SK-N-SH (cell line): ENCODE data around the gene TNFRSF12A. TPM values are rescaled to one million over a fixed set of nuclear protein-coding genes. Genes with fewer than 3 reads are reported as not detected.

ENCODE experiments used
- CTCF ChIA-PET: fragments of 300-600, 350-600 bp; formaldehyde crosslinking; extraction: SDS; loops from one replicate; lab custom pipeline; 2021; lab: Yijun Ruan, JAX
- POLR2A ChIA-PET: fragments of 350-600 bp; sonication (Branson Sonifier 250); formaldehyde crosslinking; extraction: SDS; loops from one replicate; lab custom pipeline; 2020; ENCODE audit warnings: antibody characterized with exemption, inconsistent platforms; lab: Yijun Ruan, JAX
- DNase-seq: peaks from one replicate; pipeline ENCODE4 v3.0.0; 2012
- H2AFZ ChIP-seq: fragments of 200-600 bp; sonication (generic); 2 replicates; pipeline ENCODE4 v1.8.1; 2016; ENCODE audit warnings: antibody characterized with exemption, mild to moderate bottlenecking, low read depth
- H3F3A ChIP-seq: fragments of 200-600 bp; sonication (generic); replicated peaks from 2 replicates; pipeline ENCODE3; 2016; ENCODE audit warnings: antibody characterized with exemption, mild to moderate bottlenecking; ENCODE audit not compliant: insufficient read depth
- H3K27ac ChIP-seq, 2 experiments: fragments of 200-500 bp in 1 of 2; fragments of 200-600 bp in 1 of 2; sonication (Bioruptor generic) in 1 of 2; sonication (generic), shearing (Covaris generic) in 1 of 2; 2 replicates each; pipeline versions ENCODE4 v1.5.1 to v1.6.1; 2014 to 2016; ENCODE audit warnings: low read depth in 2 of 2, inconsistent platforms in 1 of 2, low read length in 1 of 2, mild to moderate bottlenecking in 1 of 2, mixed read lengths in 1 of 2
- H3K27me3 ChIP-seq: fragments of 200-600 bp; sonication (generic), shearing (Covaris generic); 2 replicates; pipeline ENCODE4 v1.6.1; 2016; ENCODE audit warnings: mixed run types; ENCODE audit not compliant: insufficient read depth
- H3K36me3 ChIP-seq, 2 experiments: fragments of 200-500 bp in 1 of 2; fragments of 200-600 bp in 1 of 2; sonication (Bioruptor generic) in 1 of 2; sonication (generic) in 1 of 2; replicated peaks in 1 of 2; 2 replicates each; pipeline versions ENCODE3 to v1.5.1; 2014 to 2016; ENCODE audit warnings: low read length in 1 of 2, mild to moderate bottlenecking in 1 of 2; ENCODE audit not compliant: insufficient read depth in 2 of 2, control insufficient read depth in 1 of 2
- H3K4me1 ChIP-seq, 2 experiments: fragments of 200-500 bp in 1 of 2; fragments of 200-600 bp in 1 of 2; sonication (Bioruptor generic) in 1 of 2; sonication (generic), shearing (Covaris generic) in 1 of 2; 2 replicates each; pipeline versions ENCODE4 v1.5.1 to v1.6.1; 2014 to 2016; ENCODE audit warnings: low read depth in 1 of 2, low read length in 1 of 2, mixed run types in 1 of 2; ENCODE audit not compliant: insufficient read depth in 2 of 2, control insufficient read depth in 1 of 2
- H3K4me2 ChIP-seq: fragments of 200-600 bp; sonication (generic), shearing (Covaris generic); 2 replicates; pipeline ENCODE4 v1.6.1; 2017; ENCODE audit warnings: mixed run types
- H3K4me3 ChIP-seq, 2 experiments: fragments of 200-500 bp in 1 of 2; fragments of 200-600 bp in 1 of 2; sonication (Bioruptor generic) in 1 of 2; sonication (generic), shearing (Covaris generic) in 1 of 2; 2 replicates each; pipeline versions ENCODE4 v1.5.1 to v1.8.1; 2014 to 2016; ENCODE audit warnings: low read depth in 2 of 2, inconsistent platforms in 1 of 2, low read length in 1 of 2, mild to moderate bottlenecking in 1 of 2, mixed read lengths in 1 of 2, moderate library complexity in 1 of 2
- H3K79me2 ChIP-seq: fragments of 200-600 bp; sonication (generic); 2 replicates; pipeline ENCODE4 v1.8.1; 2017; ENCODE audit warnings: mild to moderate bottlenecking; ENCODE audit not compliant: insufficient read depth
- H3K9ac ChIP-seq: fragments of 200-600 bp; sonication (generic); 2 replicates; pipeline ENCODE4 v1.6.1; 2017; ENCODE audit warnings: mixed run types
- H3K9me2 ChIP-seq: fragments of 200-600 bp; sonication (generic); 2 replicates; pipeline ENCODE4 v1.6.1; 2017; ENCODE audit warnings: mixed run types
- H3K9me3 ChIP-seq: fragments of 200-600 bp; sonication (generic); 2 replicates; pipeline ENCODE4 v1.6.1; 2017; ENCODE audit warnings: mixed run types, mild to moderate bottlenecking, moderate library complexity
- H4K20me1 ChIP-seq: fragments of 200-600 bp; sonication (generic); 2 replicates; pipeline ENCODE4 v1.6.1; 2017; ENCODE audit warnings: mild to moderate bottlenecking, mixed run types; ENCODE audit not compliant: insufficient read depth
- ELF1 ChIP-seq: IDR thresholded peaks from 2 replicates; pipeline ENCODE4 v1.4.0; 2012
- EP300 ChIP-seq, 2 experiments: IDR thresholded peaks; 2 replicates each; pipeline versions ENCODE4 v1.4.0 to v1.6.1; 2012; ENCODE audit warnings: borderline replicate concordance in 1 of 2, low read depth in 1 of 2, low read length in 1 of 2
- FOXJ3 ChIP-seq: sonication (generic); formaldehyde crosslinking; IDR thresholded peaks from 2 replicates; pipeline ENCODE4 v1.5.1; 2020; ENCODE audit warnings: mild to moderate bottlenecking, missing genetic modification reagents
- FOXM1 ChIP-seq: IDR thresholded peaks from 2 replicates; pipeline ENCODE4 v1.4.0; 2012; ENCODE audit warnings: low read depth, mild to moderate bottlenecking
- GABPA ChIP-seq: IDR thresholded peaks from 2 replicates; pipeline ENCODE4 v1.4.0; 2012; ENCODE audit warnings: low read depth, mild to moderate bottlenecking
- GATA2 ChIP-seq: sonication (generic); formaldehyde crosslinking; IDR thresholded peaks from 2 replicates; pipeline ENCODE4 v1.5.0; 2020; ENCODE audit warnings: mild to moderate bottlenecking, missing genetic modification reagents
- MEF2A ChIP-seq: IDR thresholded peaks from 2 replicates; pipeline ENCODE4 v1.4.0; 2012; ENCODE audit warnings: low read depth, borderline replicate concordance
- NFIC ChIP-seq: IDR thresholded peaks from 2 replicates; pipeline ENCODE4 v1.4.0; 2012; ENCODE audit warnings: borderline replicate concordance
- POLR2AphosphoS5 ChIP-seq: IDR thresholded peaks from 2 replicates; pipeline ENCODE4 v1.6.1; 2012; ENCODE audit warnings: low read depth, low read length
- RXRA ChIP-seq: IDR thresholded peaks from 2 replicates; pipeline ENCODE4 v1.4.0; 2012; ENCODE audit warnings: low read depth, mild to moderate bottlenecking, borderline replicate concordance
- SMC3 ChIP-seq: IDR thresholded peaks from 2 replicates; pipeline ENCODE4 v1.6.1; 2012; ENCODE audit warnings: low read depth, low read length, improper control_type of control experiment
- TAF1 ChIP-seq: IDR thresholded peaks from 2 replicates; pipeline ENCODE4 v1.6.1; 2012; ENCODE audit warnings: low read depth, mild to moderate bottlenecking, low read length, moderate library complexity, borderline replicate concordance
- TCF12 ChIP-seq: IDR thresholded peaks from 2 replicates; pipeline ENCODE4 v1.4.0; 2012
- TEAD4 ChIP-seq: IDR thresholded peaks from 2 replicates; pipeline ENCODE4 v1.4.0; 2012; ENCODE audit warnings: mild to moderate bottlenecking, borderline replicate concordance; ENCODE audit not compliant: insufficient read depth
- WGBS: methylation state at CpG from one replicate; pipeline ENCODE4 v1.1.6; 2017; ENCODE audit warnings: low lambda C conversion rate; 5-methylcytosine and 5-hydroxymethylcytosine counted together
- polyA plus RNA-seq, 3 experiments: library from polyadenylated mRNA; depleted of rRNA; stranded (reverse); fragments of >200 nt; gene quantifications; 2 replicates each; pipeline ENCODE4 v1.2.3, GENCODE V29; 2012
- TF ChIP-seq, protein P1 (sequence below): IDR thresholded peaks from 2 replicates; pipeline ENCODE4 v1.4.0; 2012; ENCODE audit warnings: low read depth, borderline replicate concordance
- TF ChIP-seq, protein P2 (sequence below): IDR thresholded peaks from 2 replicates; pipeline ENCODE4 v1.4.0; 2012; ENCODE audit warnings: low read depth
- TF ChIP-seq, protein P3 (sequence below): IDR thresholded peaks from 2 replicates; pipeline ENCODE4 v1.6.1; 2012; ENCODE audit warnings: mild to moderate bottlenecking, low read depth, low read length, moderate library complexity
- TF ChIP-seq, protein P4 (sequence below): fragments of 200-600 bp; sonication (generic); IDR thresholded peaks from 2 replicates; pipeline ENCODE4 v1.6.1; 2017; ENCODE audit warnings: antibody characterized with exemption, mild to moderate bottlenecking, moderate library complexity
- TF ChIP-seq, protein P5 (sequence below): fragments of 150-350 bp; IDR thresholded peaks from 2 replicates; pipeline ENCODE4 v1.6.1; 2016; ENCODE audit warnings: mild to moderate bottlenecking, low read depth, low read length

The TNFRSF12A gene
- polyA plus RNA-seq, 1 of the 3 experiments (the other 2 are of a cell fraction): 374 TPM

DNA sequence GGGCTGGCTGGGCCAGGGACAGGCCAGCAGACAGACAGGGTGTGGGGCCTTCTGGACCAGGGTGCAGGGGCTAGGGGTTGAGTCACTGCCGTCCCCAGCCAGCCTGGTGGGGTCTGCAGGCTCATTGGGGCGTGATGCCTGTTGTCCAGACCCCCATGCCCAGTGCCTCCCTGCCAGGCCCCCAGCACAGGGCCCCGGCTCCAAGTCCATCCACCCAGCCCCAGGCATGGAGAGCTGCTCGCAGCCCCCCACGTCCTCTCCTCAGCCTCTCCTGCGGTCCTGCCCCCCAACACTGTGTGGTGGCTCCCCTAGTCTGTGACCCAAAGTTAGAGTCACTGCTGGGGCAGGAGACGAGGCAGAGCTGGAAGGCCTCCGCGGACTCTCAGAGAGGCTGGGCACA lies 32.9 kb upstream of the TNFRSF12A start:
- H3K4me2 ChIP-seq: no peak overlapping the region
- TF ChIP-seq GATA2 (CRISPR knock-in tag) (no peak), FOXJ3 (CRISPR knock-in tag) (no peak), RXRA (no peak), GABPA (no peak), ELF1 (no peak), MEF2A (no peak), NFIC (no peak), TAF1 (no peak), FOXM1 (no peak), POLR2AphosphoS5 (no peak), TCF12 (no peak), TEAD4 (no peak), EP300 (IDR thresholded peaks at IDR 0.05; ENCODE audit: borderline replicate concordance in 1 of 2, low read depth in 1 of 2, low read length in 1 of 2) (no peak), SMC3 (no peak)
- TF ChIP-seq, protein P1, sequence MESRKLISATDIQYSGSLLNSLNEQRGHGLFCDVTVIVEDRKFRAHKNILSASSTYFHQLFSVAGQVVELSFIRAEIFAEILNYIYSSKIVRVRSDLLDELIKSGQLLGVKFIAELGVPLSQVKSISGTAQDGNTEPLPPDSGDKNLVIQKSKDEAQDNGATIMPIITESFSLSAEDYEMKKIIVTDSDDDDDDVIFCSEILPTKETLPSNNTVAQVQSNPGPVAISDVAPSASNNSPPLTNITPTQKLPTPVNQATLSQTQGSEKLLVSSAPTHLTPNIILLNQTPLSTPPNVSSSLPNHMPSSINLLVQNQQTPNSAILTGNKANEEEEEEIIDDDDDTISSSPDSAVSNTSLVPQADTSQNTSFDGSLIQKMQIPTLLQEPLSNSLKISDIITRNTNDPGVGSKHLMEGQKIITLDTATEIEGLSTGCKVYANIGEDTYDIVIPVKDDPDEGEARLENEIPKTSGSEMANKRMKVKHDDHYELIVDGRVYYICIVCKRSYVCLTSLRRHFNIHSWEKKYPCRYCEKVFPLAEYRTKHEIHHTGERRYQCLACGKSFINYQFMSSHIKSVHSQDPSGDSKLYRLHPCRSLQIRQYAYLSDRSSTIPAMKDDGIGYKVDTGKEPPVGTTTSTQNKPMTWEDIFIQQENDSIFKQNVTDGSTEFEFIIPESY: no peak
- TF ChIP-seq, protein P2, sequence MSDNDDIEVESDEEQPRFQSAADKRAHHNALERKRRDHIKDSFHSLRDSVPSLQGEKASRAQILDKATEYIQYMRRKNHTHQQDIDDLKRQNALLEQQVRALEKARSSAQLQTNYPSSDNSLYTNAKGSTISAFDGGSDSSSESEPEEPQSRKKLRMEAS: no peak
- TF ChIP-seq, protein P3, sequence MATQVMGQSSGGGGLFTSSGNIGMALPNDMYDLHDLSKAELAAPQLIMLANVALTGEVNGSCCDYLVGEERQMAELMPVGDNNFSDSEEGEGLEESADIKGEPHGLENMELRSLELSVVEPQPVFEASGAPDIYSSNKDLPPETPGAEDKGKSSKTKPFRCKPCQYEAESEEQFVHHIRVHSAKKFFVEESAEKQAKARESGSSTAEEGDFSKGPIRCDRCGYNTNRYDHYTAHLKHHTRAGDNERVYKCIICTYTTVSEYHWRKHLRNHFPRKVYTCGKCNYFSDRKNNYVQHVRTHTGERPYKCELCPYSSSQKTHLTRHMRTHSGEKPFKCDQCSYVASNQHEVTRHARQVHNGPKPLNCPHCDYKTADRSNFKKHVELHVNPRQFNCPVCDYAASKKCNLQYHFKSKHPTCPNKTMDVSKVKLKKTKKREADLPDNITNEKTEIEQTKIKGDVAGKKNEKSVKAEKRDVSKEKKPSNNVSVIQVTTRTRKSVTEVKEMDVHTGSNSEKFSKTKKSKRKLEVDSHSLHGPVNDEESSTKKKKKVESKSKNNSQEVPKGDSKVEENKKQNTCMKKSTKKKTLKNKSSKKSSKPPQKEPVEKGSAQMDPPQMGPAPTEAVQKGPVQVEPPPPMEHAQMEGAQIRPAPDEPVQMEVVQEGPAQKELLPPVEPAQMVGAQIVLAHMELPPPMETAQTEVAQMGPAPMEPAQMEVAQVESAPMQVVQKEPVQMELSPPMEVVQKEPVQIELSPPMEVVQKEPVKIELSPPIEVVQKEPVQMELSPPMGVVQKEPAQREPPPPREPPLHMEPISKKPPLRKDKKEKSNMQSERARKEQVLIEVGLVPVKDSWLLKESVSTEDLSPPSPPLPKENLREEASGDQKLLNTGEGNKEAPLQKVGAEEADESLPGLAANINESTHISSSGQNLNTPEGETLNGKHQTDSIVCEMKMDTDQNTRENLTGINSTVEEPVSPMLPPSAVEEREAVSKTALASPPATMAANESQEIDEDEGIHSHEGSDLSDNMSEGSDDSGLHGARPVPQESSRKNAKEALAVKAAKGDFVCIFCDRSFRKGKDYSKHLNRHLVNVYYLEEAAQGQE: no peak
- TF ChIP-seq, protein P4, sequence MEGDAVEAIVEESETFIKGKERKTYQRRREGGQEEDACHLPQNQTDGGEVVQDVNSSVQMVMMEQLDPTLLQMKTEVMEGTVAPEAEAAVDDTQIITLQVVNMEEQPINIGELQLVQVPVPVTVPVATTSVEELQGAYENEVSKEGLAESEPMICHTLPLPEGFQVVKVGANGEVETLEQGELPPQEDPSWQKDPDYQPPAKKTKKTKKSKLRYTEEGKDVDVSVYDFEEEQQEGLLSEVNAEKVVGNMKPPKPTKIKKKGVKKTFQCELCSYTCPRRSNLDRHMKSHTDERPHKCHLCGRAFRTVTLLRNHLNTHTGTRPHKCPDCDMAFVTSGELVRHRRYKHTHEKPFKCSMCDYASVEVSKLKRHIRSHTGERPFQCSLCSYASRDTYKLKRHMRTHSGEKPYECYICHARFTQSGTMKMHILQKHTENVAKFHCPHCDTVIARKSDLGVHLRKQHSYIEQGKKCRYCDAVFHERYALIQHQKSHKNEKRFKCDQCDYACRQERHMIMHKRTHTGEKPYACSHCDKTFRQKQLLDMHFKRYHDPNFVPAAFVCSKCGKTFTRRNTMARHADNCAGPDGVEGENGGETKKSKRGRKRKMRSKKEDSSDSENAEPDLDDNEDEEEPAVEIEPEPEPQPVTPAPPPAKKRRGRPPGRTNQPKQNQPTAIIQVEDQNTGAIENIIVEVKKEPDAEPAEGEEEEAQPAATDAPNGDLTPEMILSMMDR: no peak
- TF ChIP-seq, protein P5, sequence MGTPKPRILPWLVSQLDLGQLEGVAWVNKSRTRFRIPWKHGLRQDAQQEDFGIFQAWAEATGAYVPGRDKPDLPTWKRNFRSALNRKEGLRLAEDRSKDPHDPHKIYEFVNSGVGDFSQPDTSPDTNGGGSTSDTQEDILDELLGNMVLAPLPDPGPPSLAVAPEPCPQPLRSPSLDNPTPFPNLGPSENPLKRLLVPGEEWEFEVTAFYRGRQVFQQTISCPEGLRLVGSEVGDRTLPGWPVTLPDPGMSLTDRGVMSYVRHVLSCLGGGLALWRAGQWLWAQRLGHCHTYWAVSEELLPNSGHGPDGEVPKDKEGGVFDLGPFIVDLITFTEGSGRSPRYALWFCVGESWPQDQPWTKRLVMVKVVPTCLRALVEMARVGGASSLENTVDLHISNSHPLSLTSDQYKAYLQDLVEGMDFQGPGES: no peak
- TF ChIP-seq, all 33 proteins: peak for 0
- POLR2A ChIA-PET: no interaction called here
- Histone ChIP-seq H3K27ac (no peak overlapping the region), H3K9me3 (no peaks in the 10 kb centered on the region), H3F3A (peaks cover 6% of the 10 kb centered on the region), H3K9ac (no peak overlapping the region), H4K20me1 (no peaks in the 10 kb centered on the region), H3K9me2 (no peaks in the 10 kb centered on the region), H3K4me1 (peaks cover 0 to 14% of the 10 kb centered on the region in 2 experiments; a peak in 1 of 4 replicates), H2AFZ (no peak overlapping the region), H3K79me2 (no peaks in the 10 kb centered on the region), H3K4me3 (no peak overlapping the region), H3K27me3 (no peaks in the 10 kb centered on the region), H3K36me3 (no peaks in the 10 kb centered on the region)
- CTCF ChIA-PET: interaction anchor here (1.0 to 2.8 kb wide), 4 partner anchors 25 to 60 kb away, joined by 3 to 8 read pairs (median 4); no protein-coding TSS in a partner anchor
- DNase-seq: no peak
- WGBS: no CpG with 5 or more reads among the region's 9 CpGs
